Measurements from ENCODE around the gene USP10.

DNA sequence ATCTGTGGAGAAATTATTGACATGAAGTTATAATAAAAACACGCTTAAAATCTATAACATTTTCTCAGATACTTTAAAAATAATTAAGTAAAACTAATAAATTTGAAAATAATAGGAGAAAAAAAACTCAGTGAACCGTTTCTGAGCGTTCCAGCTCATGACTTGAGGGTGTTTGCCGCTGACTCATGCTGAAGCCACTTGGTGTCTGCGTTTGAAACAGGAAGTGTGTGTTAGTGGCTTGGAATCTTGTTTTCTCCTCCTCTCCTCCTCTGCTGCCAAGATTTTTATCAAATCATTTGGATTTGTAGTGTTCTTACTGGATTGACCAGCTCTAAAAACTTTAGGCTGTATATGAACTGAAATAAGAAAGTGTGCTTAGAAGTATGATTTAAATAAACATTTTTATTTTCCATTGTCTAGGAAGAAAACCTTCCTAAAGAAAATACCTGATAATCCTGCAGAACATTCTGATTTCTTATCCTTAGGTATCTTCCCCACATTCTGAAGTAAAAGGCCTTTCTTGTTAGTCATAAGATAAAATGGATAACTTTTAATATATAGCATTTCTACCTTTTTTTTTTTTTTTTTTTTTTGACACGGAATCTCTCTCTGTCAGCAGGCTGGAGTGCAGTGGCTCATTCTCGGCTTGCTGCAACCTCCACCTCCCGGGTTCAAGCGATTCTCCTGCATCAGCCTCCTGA is 30.8 kb downstream of the USP10 start:
- TF ChIP-seq CTCF (IDR thresholded peaks at IDR 0.05) (no peak), EZH2 (IDR thresholded peaks at IDR 0.05; ENCODE audit: borderline replicate concordance, insufficient read depth, low read depth, low read length, poor library complexity, severe bottlenecking) (no peak)

Measured in B cell (primary cell).